ENCODE data around the gene TTYH2. TPM values are rescaled to one million over a fixed set of nuclear protein-coding genes. Genes with fewer than 3 reads are reported as not detected.

TTYH2 gene
- polyA plus RNA-seq, 1 donor from 2014 or later: 2.5 TPM

GRCh38 chr17:74251051-74251450 is 37.7 kb downstream of the TTYH2 start:
- peak overlapping the region; percentile 47 for H3K27ac ChIP-seq (ENCODE audit: low read length)
- TF ChIP-seq CTCF (IDR thresholded peaks at IDR 0.05; ENCODE audit: poor library complexity, severe bottlenecking) (no peak), EZH2 (IDR thresholded peaks at IDR 0.05; ENCODE audit: borderline replicate concordance, insufficient read depth, low read length, poor library complexity, severe bottlenecking) (no peak), RAD21 (conservative IDR thresholded peaks at IDR 0.05) (no peak), EP300 (conservative IDR thresholded peaks at IDR 0.05; ENCODE audit: poor library complexity, severe bottlenecking) (no peak), SMC3 (conservative IDR thresholded peaks at IDR 0.05; ENCODE audit: poor library complexity) (no peak), POLR2AphosphoS5 (IDR thresholded peaks at IDR 0.05) (no peak), MXI1 (conservative IDR thresholded peaks at IDR 0.05; ENCODE audit: poor library complexity, severe bottlenecking) (no peak), REST (IDR thresholded peaks at IDR 0.05; ENCODE audit: borderline replicate concordance) (no peak), TAF1 (IDR thresholded peaks at IDR 0.05; ENCODE audit: low read depth) (no peak)
- H3K9me3 ChIP-seq (ENCODE audit: low read length): no peaks in the 10 kb centered on the region
- H3K4me2 ChIP-seq (ENCODE audit: low read length): no peak overlapping the region
- H4K20me1 ChIP-seq (ENCODE audit: insufficient read depth): no peaks in the 10 kb centered on the region
- H3K27me3 ChIP-seq (ENCODE audit: insufficient read depth, low read depth, low read length): peaks cover 10% of the 10 kb centered on the region
- no peaks in the 10 kb centered on the region for H3K9me2 ChIP-seq (ENCODE audit: insufficient read depth, low read length)
- H3K9ac ChIP-seq (ENCODE audit: low read length): peak overlapping the region; percentile 27
- no peaks in the 10 kb centered on the region for H3K79me2 ChIP-seq (replicated peaks; ENCODE audit: insufficient read depth, low read length)
- H3F3A ChIP-seq (ENCODE audit: insufficient read depth, low read length, poor library complexity, severe bottlenecking): no peaks in the 10 kb centered on the region
- H2AFZ ChIP-seq (ENCODE audit: low read depth, low read length): no peak overlapping the region
- no peak overlapping the region for H3K4me3 ChIP-seq (ENCODE audit: low read length)
- no peaks in the 10 kb centered on the region for H3K36me3 ChIP-seq (ENCODE audit: insufficient read depth, low read length)

GRCh38 chr17:74251569-74251968 is 38.2 kb downstream of the TTYH2 start:
- H3K4me3 ChIP-seq (ENCODE audit: low read length): no peak overlapping the region
- TF ChIP-seq CTCF (IDR thresholded peaks at IDR 0.05; ENCODE audit: poor library complexity, severe bottlenecking) (no peak), MXI1 (conservative IDR thresholded peaks at IDR 0.05; ENCODE audit: poor library complexity, severe bottlenecking) (no peak), TAF1 (IDR thresholded peaks at IDR 0.05; ENCODE audit: low read depth) (no peak), POLR2AphosphoS5 (IDR thresholded peaks at IDR 0.05) (no peak), EP300 (conservative IDR thresholded peaks at IDR 0.05; ENCODE audit: poor library complexity, severe bottlenecking) (no peak), EZH2 (IDR thresholded peaks at IDR 0.05; ENCODE audit: borderline replicate concordance, insufficient read depth, low read length, poor library complexity, severe bottlenecking) (no peak), RAD21 (conservative IDR thresholded peaks at IDR 0.05) (no peak), SMC3 (conservative IDR thresholded peaks at IDR 0.05; ENCODE audit: poor library complexity) (no peak), REST (IDR thresholded peaks at IDR 0.05; ENCODE audit: borderline replicate concordance) (no peak)
- H4K20me1 ChIP-seq (ENCODE audit: insufficient read depth): no peaks in the 10 kb centered on the region
- peaks cover 10% of the 10 kb centered on the region for H3K27me3 ChIP-seq (ENCODE audit: insufficient read depth, low read depth, low read length)
- no peaks in the 10 kb centered on the region for H3K9me2 ChIP-seq (ENCODE audit: insufficient read depth, low read length)
- H3K79me2 ChIP-seq (replicated peaks; ENCODE audit: insufficient read depth, low read length): no peaks in the 10 kb centered on the region
- no peak overlapping the region for H3K27ac ChIP-seq (ENCODE audit: low read length)
- H3K36me3 ChIP-seq (ENCODE audit: insufficient read depth, low read length): no peaks in the 10 kb centered on the region
- H3K9ac ChIP-seq (ENCODE audit: low read length): no peak overlapping the region
- no peak overlapping the region for H3K4me2 ChIP-seq (ENCODE audit: low read length)
- no peaks in the 10 kb centered on the region for H3F3A ChIP-seq (ENCODE audit: insufficient read depth, low read length, poor library complexity, severe bottlenecking)
- no peaks in the 10 kb centered on the region for H3K9me3 ChIP-seq (ENCODE audit: low read length)
- no peak overlapping the region for H2AFZ ChIP-seq (ENCODE audit: low read depth, low read length)
